ENCODE results near the gene USF3.

DNA sequence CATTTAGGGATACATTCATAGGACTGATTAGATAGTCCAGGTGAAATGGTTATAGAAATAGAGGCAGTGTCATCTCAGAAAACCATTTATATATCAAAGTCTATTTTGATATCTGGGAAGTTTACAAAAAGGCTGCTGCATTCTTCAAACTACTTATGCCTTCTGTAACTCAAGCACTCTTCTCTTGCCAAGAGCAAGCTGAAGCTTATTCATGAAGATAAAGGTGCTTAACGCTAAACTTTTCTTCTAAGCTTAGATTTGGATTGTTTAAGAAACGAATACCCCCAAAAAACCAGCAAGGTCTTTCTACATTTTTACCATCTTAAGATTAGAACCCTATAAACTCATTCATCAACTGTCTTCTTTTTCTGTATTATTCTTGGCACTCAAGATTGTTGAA lies 23.3 kb upstream of the USF3 start:
- TF ChIP-seq CTCF (IDR thresholded peaks at IDR 0.05) (no peak), POLR2A (IDR thresholded peaks at IDR 0.05) (no peak)

Measured in stomach (tissue), 4 donors.